Large intestine (tissue), 3 donors: Measurements from ENCODE around the gene SMOC2. TPM values are rescaled to one million over a fixed set of nuclear protein-coding genes. Genes with fewer than 3 reads are reported as not detected.

Source experiments
- DNase-seq, 2 donors: peaks; one replicate each; pipeline versions ENCODE4 v3.0.0 to v3.0.0-alpha.2; 2013
- H3K27ac ChIP-seq: one replicate; pipeline ENCODE4 v1.5.1; 2013; ENCODE audit warnings: low read length
- H3K27me3 ChIP-seq: 2 replicates; pipeline ENCODE4 v1.6.1; 2013; ENCODE audit warnings: low read length; ENCODE audit not compliant: control insufficient read depth, insufficient read depth
- H3K36me3 ChIP-seq: 2 replicates; pipeline ENCODE4 v1.6.1; 2013; ENCODE audit warnings: low read length; ENCODE audit not compliant: control insufficient read depth, insufficient read depth
- H3K4me1 ChIP-seq: one replicate; pipeline ENCODE4 v1.6.1; 2013; ENCODE audit warnings: low read length; ENCODE audit not compliant: control insufficient read depth, insufficient read depth
- H3K4me3 ChIP-seq: one replicate; pipeline ENCODE4 v1.5.1; 2013; ENCODE audit warnings: low read length
- H3K9me3 ChIP-seq: one replicate; pipeline ENCODE4 v1.6.1; 2013; ENCODE audit warnings: mild to moderate bottlenecking, low read depth, low read length, moderate library complexity; ENCODE audit not compliant: control insufficient read depth
- WGBS: methylation state at CpG from one replicate; pipeline ENCODE4 v1.1.5; 2013; ENCODE audit warnings: low lambda C conversion rate; ENCODE audit not compliant: insufficient coverage; 5-methylcytosine and 5-hydroxymethylcytosine counted together
- polyA plus RNA-seq: library from polyadenylated mRNA; unstranded; fragments of 120-200 nt; gene quantifications from one replicate; pipeline ENCODE4 v1.2.1, GENCODE V29; 2013

SMOC2 gene
- polyA plus RNA-seq, 1 donor, result 15.9 TPM

GRCh38 chr6:168634541-168635328 lies 193.8 kb downstream of the SMOC2 start:
- Histone ChIP-seq H3K4me3 (no peak overlapping the region), H3K27ac (no peak overlapping the region), H3K36me3 (no peaks in the 10 kb centered on the region), H3K4me1 (no peaks in the 10 kb centered on the region), H3K27me3 (peaks cover 11% of the 10 kb centered on the region), H3K9me3 (no peaks in the 10 kb centered on the region)
- 90% methylated on average over 2 of the region's 10 CpGs for WGBS
- DNase-seq, result peak in 1 of 2 donors; percentile 27

- Histone ChIP-seq H3K9me3 (no peaks in the 10 kb centered on the region), H3K4me3 (no peak overlapping the region), H3K27me3 (peaks cover 13% of the 10 kb centered on the region), H3K36me3 (no peaks in the 10 kb centered on the region), H3K27ac (no peak overlapping the region), H3K4me1 (no peaks in the 10 kb centered on the region)
- no peak for DNase-seq
- WGBS, result no CpG with 5 or more reads among the region's 11 CpGs
These were observed 195.4 kb downstream of the SMOC2 start for GRCh38 chr6:168636147-168637004.

GRCh38 chr6:168637834-168638233 lies 196.8 kb downstream of the SMOC2 start:
- Histone ChIP-seq H3K4me1 (no peaks in the 10 kb centered on the region), H3K27ac (no peak overlapping the region), H3K27me3 (peaks cover 13% of the 10 kb centered on the region), H3K36me3 (no peaks in the 10 kb centered on the region), H3K4me3 (no peak overlapping the region), H3K9me3 (no peaks in the 10 kb centered on the region)
- DNase-seq, result no peak
- WGBS, result no CpG with 5 or more reads among the region's 10 CpGs

- H3K36me3 ChIP-seq, result no peaks in the 10 kb centered on the region
- H3K27ac ChIP-seq, result no peak overlapping the region
- no peaks in the 10 kb centered on the region for H3K9me3 ChIP-seq
- no peak overlapping the region for H3K4me3 ChIP-seq
- peaks cover 13% of the 10 kb centered on the region for H3K27me3 ChIP-seq
- no peak for DNase-seq
- no peaks in the 10 kb centered on the region for H3K4me1 ChIP-seq
- 80% methylated on average over 1 of the region's 22 CpGs for WGBS
These were observed 197.7 kb downstream of the SMOC2 start for GRCh38 chr6:168638468-168639271.

GRCh38 chr6:168640181-168640580 lies 199.2 kb downstream of the SMOC2 start:
- Histone ChIP-seq H3K9me3 (no peaks in the 10 kb centered on the region), H3K4me3 (no peak overlapping the region), H3K4me1 (no peaks in the 10 kb centered on the region), H3K27ac (no peak overlapping the region), H3K36me3 (no peaks in the 10 kb centered on the region), H3K27me3 (peaks cover 13% of the 10 kb centered on the region)
- no peak for DNase-seq
- WGBS, result no CpG with 5 or more reads among the region's 8 CpGs

GRCh38 chr6:168640768-168641167 lies 199.8 kb downstream of the SMOC2 start:
- Histone ChIP-seq H3K27ac (no peak overlapping the region), H3K27me3 (peaks cover 13% of the 10 kb centered on the region), H3K4me3 (no peak overlapping the region), H3K36me3 (no peaks in the 10 kb centered on the region), H3K4me1 (no peaks in the 10 kb centered on the region), H3K9me3 (no peaks in the 10 kb centered on the region)
- no peak for DNase-seq
- 67% methylated on average over 3 of the region's 5 CpGs for WGBS

- Histone ChIP-seq H3K36me3 (no peaks in the 10 kb centered on the region), H3K27ac (no peak overlapping the region), H3K9me3 (no peaks in the 10 kb centered on the region), H3K4me1 (no peaks in the 10 kb centered on the region), H3K4me3 (no peak overlapping the region), H3K27me3 (peaks cover 12% of the 10 kb centered on the region)
- no peak for DNase-seq
- WGBS, result no CpG with 5 or more reads among the region's 5 CpGs
These were observed 200.5 kb downstream of the SMOC2 start for GRCh38 chr6:168641446-168641845.

GRCh38 chr6:168643401-168643800 lies 202.4 kb downstream of the SMOC2 start:
- H3K36me3 ChIP-seq, result no peaks in the 10 kb centered on the region

GRCh38 chr6:168645326-168645725 lies 204.3 kb downstream of the SMOC2 start:
- no peak for DNase-seq
- WGBS, result no CpG with 5 or more reads among the region's 9 CpGs
- Histone ChIP-seq H3K36me3 (no peaks in the 10 kb centered on the region), H3K9me3 (no peaks in the 10 kb centered on the region), H3K27ac (no peak overlapping the region), H3K4me1 (no peaks in the 10 kb centered on the region), H3K4me3 (no peak overlapping the region), H3K27me3 (peaks cover 22% of the 10 kb centered on the region)

More at GRCh38 chr6:168643401-168643800, 202.4 kb downstream of the SMOC2 start:
- H3K9me3 ChIP-seq, result no peaks in the 10 kb centered on the region
- WGBS, result no CpG with 5 or more reads among the region's 10 CpGs
- no peak for DNase-seq
- no peak overlapping the region for H3K27ac ChIP-seq
- H3K4me1 ChIP-seq, result no peaks in the 10 kb centered on the region
- peaks cover 19% of the 10 kb centered on the region for H3K27me3 ChIP-seq
- H3K4me3 ChIP-seq, result no peak overlapping the region

GRCh38 chr6:168647271-168647670 lies 206.3 kb downstream of the SMOC2 start:
- no peaks in the 10 kb centered on the region for H3K4me1 ChIP-seq
- no peak overlapping the region for H3K4me3 ChIP-seq
- H3K36me3 ChIP-seq, result no peaks in the 10 kb centered on the region
- no peak overlapping the region for H3K27ac ChIP-seq
- H3K27me3 ChIP-seq, result peaks cover 22% of the 10 kb centered on the region
- DNase-seq, result no peak
- WGBS, result 70% methylated on average over 2 of the region's 14 CpGs
- H3K9me3 ChIP-seq, result no peaks in the 10 kb centered on the region
